SH-SY5Y (cell line): ENCODE results near the gene INPP4B.

Experiments
- GATA2 ChIP-seq: IDR thresholded peaks from 2 replicates; pipeline ENCODE4 v1.6.1; 2011; ENCODE audit warnings: mild to moderate bottlenecking, low read depth, low read length
- GATA3 ChIP-seq: IDR thresholded peaks from 2 replicates; pipeline ENCODE4 v1.6.1; 2011; ENCODE audit warnings: low read depth, mild to moderate bottlenecking, low read length, moderate library complexity

The INPP4B gene

GRCh38 chr4:142567620-142568451, 278.3 kb downstream of the INPP4B start:
- no peak for TF ChIP-seq GATA3
- no peak for TF ChIP-seq GATA2

- TF ChIP-seq GATA3 (no peak), GATA2 (no peak)
Measured at GRCh38 chr4:142567199-142567598, 278.9 kb downstream of the INPP4B start.

GRCh38 chr4:142566777-142567176, 279.3 kb downstream of the INPP4B start:
- TF ChIP-seq GATA2 (no peak), GATA3 (no peak)

GRCh38 chr4:142566243-142566642, 279.9 kb downstream of the INPP4B start:
- no peak for TF ChIP-seq GATA3
- no peak for TF ChIP-seq GATA2

- TF ChIP-seq GATA2 (no peak), GATA3 (no peak)
Measured at GRCh38 chr4:142565771-142566170, 280.3 kb downstream of the INPP4B start.

GRCh38 chr4:142563682-142564291, 282.3 kb downstream of the INPP4B start:
- TF ChIP-seq GATA3 (no peak), GATA2 (no peak)

GRCh38 chr4:142559986-142560385, 286.1 kb downstream of the INPP4B start:
- no peak for TF ChIP-seq GATA2
- no peak for TF ChIP-seq GATA3

GRCh38 chr4:142558851-142559250, 287.2 kb downstream of the INPP4B start:
- no peak for TF ChIP-seq GATA3
- TF ChIP-seq GATA2: no peak

GRCh38 chr4:142557239-142557801, 288.8 kb downstream of the INPP4B start:
- TF ChIP-seq GATA3 (no peak), GATA2 (no peak)

GRCh38 chr4:142556570-142557238, 289.4 kb downstream of the INPP4B start:
- TF ChIP-seq GATA3: no peak
- no peak for TF ChIP-seq GATA2

GRCh38 chr4:142556048-142556447, 290.1 kb downstream of the INPP4B start:
- TF ChIP-seq GATA2: no peak
- TF ChIP-seq GATA3: no peak

GRCh38 chr4:142554412-142554811, 291.7 kb downstream of the INPP4B start:
- TF ChIP-seq GATA3 (no peak), GATA2 (no peak)

GRCh38 chr4:142551517-142552305, 294.4 kb downstream of the INPP4B start:
- no peak for TF ChIP-seq GATA3
- no peak for TF ChIP-seq GATA2

GRCh38 chr4:142550965-142551364, 295.1 kb downstream of the INPP4B start:
- TF ChIP-seq GATA2: no peak
- TF ChIP-seq GATA3: no peak
